Measurements from ENCODE around the gene ABL1. TPM values are rescaled to one million over a fixed set of nuclear protein-coding genes. Genes with fewer than 3 reads are reported as not detected.

The ABL1 gene
- polyA plus RNA-seq, 3 donors: 4.5 to 14.5 (median 8.0) TPM

- Mint-ChIP-seq H3K36me3 (peaks cover 44 to 45% of the 10 kb centered on the region in 2 donors), H3K27me3 (ENCODE audit: low read depth in 3 of 3) (peaks cover 0 to 2% (median 0%) of the 10 kb centered on the region in 3 donors), H3K27ac (no peak overlapping the region), H3K9me3 (no peaks in the 10 kb centered on the region), H3K4me3 (no peak overlapping the region), H3K4me1 (no peaks in the 10 kb centered on the region)
- WGBS (ENCODE audit: insufficient coverage): 98% methylated on average over 4 of the region's 8 CpGs
- no peak overlapping the region for H3K9ac ChIP-seq (ENCODE audit: insufficient read depth, low read length, poor library complexity, severe bottlenecking)
- H3K4me1 ChIP-seq (ENCODE audit: control insufficient read depth in 1 of 2, insufficient read depth in 2 of 2, low read length in 2 of 2): no peaks in the 10 kb centered on the region
- intact Hi-C loops (cut with micrococcal nuclease): no loop called here
- peaks cover 26 to 53% of the 10 kb centered on the region in 2 donors for H3K36me3 ChIP-seq (replicated peaks in 1 of 2; ENCODE audit: control insufficient read depth in 1 of 2, insufficient read depth in 2 of 2, low read length in 2 of 2)
- no peak overlapping the region for H3K4me2 ChIP-seq (replicated peaks; ENCODE audit: extremely low read depth, low read length, poor library complexity, severe bottlenecking)
- H3K79me2 ChIP-seq (ENCODE audit: insufficient read depth, low read length): peaks cover 21% of the 10 kb centered on the region
- H3K9me3 ChIP-seq (replicated peaks in 1 of 2; ENCODE audit: control insufficient read depth in 1 of 2, insufficient read depth in 1 of 2, low read length in 2 of 2): no peaks in the 10 kb centered on the region
- H3K27me3 ChIP-seq (ENCODE audit: control insufficient read depth in 2 of 2, insufficient read depth in 2 of 2, low read length in 2 of 2): no peaks in the 10 kb centered on the region
- H4K20me1 ChIP-seq (ENCODE audit: insufficient read depth, low read length): no peaks in the 10 kb centered on the region
- no peak overlapping the region for H3K4me3 ChIP-seq (replicated peaks in 1 of 3; ENCODE audit: low read depth in 2 of 3, low read length in 3 of 3)
- no peak overlapping the region for H3K27ac ChIP-seq (ENCODE audit: low read depth in 1 of 2, low read length in 2 of 2)
- TF ChIP-seq, protein P1, sequence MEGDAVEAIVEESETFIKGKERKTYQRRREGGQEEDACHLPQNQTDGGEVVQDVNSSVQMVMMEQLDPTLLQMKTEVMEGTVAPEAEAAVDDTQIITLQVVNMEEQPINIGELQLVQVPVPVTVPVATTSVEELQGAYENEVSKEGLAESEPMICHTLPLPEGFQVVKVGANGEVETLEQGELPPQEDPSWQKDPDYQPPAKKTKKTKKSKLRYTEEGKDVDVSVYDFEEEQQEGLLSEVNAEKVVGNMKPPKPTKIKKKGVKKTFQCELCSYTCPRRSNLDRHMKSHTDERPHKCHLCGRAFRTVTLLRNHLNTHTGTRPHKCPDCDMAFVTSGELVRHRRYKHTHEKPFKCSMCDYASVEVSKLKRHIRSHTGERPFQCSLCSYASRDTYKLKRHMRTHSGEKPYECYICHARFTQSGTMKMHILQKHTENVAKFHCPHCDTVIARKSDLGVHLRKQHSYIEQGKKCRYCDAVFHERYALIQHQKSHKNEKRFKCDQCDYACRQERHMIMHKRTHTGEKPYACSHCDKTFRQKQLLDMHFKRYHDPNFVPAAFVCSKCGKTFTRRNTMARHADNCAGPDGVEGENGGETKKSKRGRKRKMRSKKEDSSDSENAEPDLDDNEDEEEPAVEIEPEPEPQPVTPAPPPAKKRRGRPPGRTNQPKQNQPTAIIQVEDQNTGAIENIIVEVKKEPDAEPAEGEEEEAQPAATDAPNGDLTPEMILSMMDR (IDR thresholded peaks at IDR 0.05): no peak
- no peak overlapping the region for H2AFZ ChIP-seq (ENCODE audit: insufficient read depth, low read depth, low read length, poor library complexity, severe bottlenecking)
- DNase-seq: no peak
Measured at GRCh38 chr9:130854092-130854491, 19.0 kb downstream of the ABL1 start.

GRCh38 chr9:130854835-130855234 is 19.8 kb downstream of the ABL1 start:
- DNase-seq: no peak
- Histone ChIP-seq H2AFZ (ENCODE audit: insufficient read depth, low read depth, low read length, poor library complexity, severe bottlenecking) (no peak overlapping the region), H3K79me2 (ENCODE audit: insufficient read depth, low read length) (peaks cover 14% of the 10 kb centered on the region), H3K36me3 (replicated peaks in 1 of 2; ENCODE audit: control insufficient read depth in 1 of 2, insufficient read depth in 2 of 2, low read length in 2 of 2) (peaks cover 27 to 61% of the 10 kb centered on the region in 2 donors), H4K20me1 (ENCODE audit: insufficient read depth, low read length) (no peaks in the 10 kb centered on the region), H3K9me3 (replicated peaks in 1 of 2; ENCODE audit: control insufficient read depth in 1 of 2, insufficient read depth in 1 of 2, low read length in 2 of 2) (no peaks in the 10 kb centered on the region), H3K27me3 (ENCODE audit: control insufficient read depth in 2 of 2, insufficient read depth in 2 of 2, low read length in 2 of 2) (no peaks in the 10 kb centered on the region), H3K4me2 (replicated peaks; ENCODE audit: extremely low read depth, low read length, poor library complexity, severe bottlenecking) (no peak overlapping the region), H3K9ac (ENCODE audit: insufficient read depth, low read length, poor library complexity, severe bottlenecking) (no peak overlapping the region), H3K4me3 (replicated peaks in 1 of 3; ENCODE audit: low read depth in 2 of 3, low read length in 3 of 3) (no peak overlapping the region), H3K4me1 (ENCODE audit: control insufficient read depth in 1 of 2, insufficient read depth in 2 of 2, low read length in 2 of 2) (no peaks in the 10 kb centered on the region), H3K27ac (ENCODE audit: low read depth in 1 of 2, low read length in 2 of 2) (no peak overlapping the region)
- no peak overlapping the region for H3K4me3 Mint-ChIP-seq
- TF ChIP-seq, protein P1 (IDR thresholded peaks at IDR 0.05): no peak
- peaks cover 0 to 2% (median 0%) of the 10 kb centered on the region in 3 donors for H3K27me3 Mint-ChIP-seq (ENCODE audit: low read depth in 3 of 3)
- intact Hi-C loops (cut with micrococcal nuclease): no loop called here
- WGBS (ENCODE audit: insufficient coverage): 98% methylated on average over 9 of the region's 9 CpGs
- no peaks in the 10 kb centered on the region for H3K9me3 Mint-ChIP-seq
- peaks cover 45 to 50% of the 10 kb centered on the region in 2 donors for H3K36me3 Mint-ChIP-seq
- H3K4me1 Mint-ChIP-seq: no peaks in the 10 kb centered on the region
- H3K27ac Mint-ChIP-seq: peak overlapping the region in 1 of 7 donors; percentile 35
